Activated T-helper 1 cell treated with anti-CD3 and anti-CD28 coated beads, Interleukin-12 subunit alpha, Interleukin-12 subunit beta, Interleukin-2, Interleukin-4 antibody, amounts not matched to agents 30 ng/mL and 10 ng/mL and 1 ng/mL, durations not matched to agents 14 hours and 24 hours and 36 hours (primary cell): ENCODE measurements around the gene BLOC1S5. TPM values are rescaled to one million over a fixed set of nuclear protein-coding genes. Genes with fewer than 3 reads are reported as not detected.

Experiments used
- DNase-seq: peaks from one replicate; pipeline ENCODE4 v3.0.0; 2021; ENCODE audit warnings: low spot score
- H3K27ac Mint-ChIP-seq: one replicate; pipeline ENCODE4 v1.8.0; 2021; ENCODE audit warnings: mild to moderate bottlenecking, mixed read lengths
- H3K27me3 Mint-ChIP-seq: one replicate; pipeline ENCODE4 v1.8.0; 2022; ENCODE audit warnings: mild to moderate bottlenecking, moderate library complexity, mixed read lengths; ENCODE audit not compliant: insufficient read depth
- H3K36me3 Mint-ChIP-seq: one replicate; pipeline ENCODE4 v1.8.0; 2021; ENCODE audit warnings: low read depth, mixed read lengths
- H3K4me1 Mint-ChIP-seq: one replicate; pipeline ENCODE4 v1.8.0; 2021; ENCODE audit warnings: low read depth, mixed read lengths
- H3K4me3 Mint-ChIP-seq: one replicate; pipeline ENCODE4 v1.8.0; 2021; ENCODE audit warnings: mild to moderate bottlenecking, moderate library complexity, mixed read lengths
- H3K9me3 Mint-ChIP-seq: one replicate; pipeline ENCODE4 v1.8.0; 2021; ENCODE audit warnings: mixed read lengths
- intact Hi-C: fragments of 100-400 bp; cut with micrococcal nuclease; formaldehyde crosslinking; loops from one replicate; pipeline ENCODE4 v1.15.1; 2024
- total RNA-seq: library from RNA; stranded (reverse); gene quantifications from 2 replicates; pipeline ENCODE4 v1.2.3, GENCODE V29; 2022

Gene BLOC1S5
- total RNA-seq, 1 donor from 2014 or later, result 19.6 TPM

- H3K36me3 Mint-ChIP-seq, result peaks cover 22% of the 10 kb centered on the region
- no peaks in the 10 kb centered on the region for H3K27me3 Mint-ChIP-seq
- H3K27ac Mint-ChIP-seq, result peak overlapping the region; percentile 97
- peaks cover 22% of the 10 kb centered on the region for H3K4me1 Mint-ChIP-seq
- peak overlapping the region; percentile 86 for H3K4me3 Mint-ChIP-seq
- H3K9me3 Mint-ChIP-seq, result peaks cover 4% of the 10 kb centered on the region
- no peak for DNase-seq
- intact Hi-C loops, result loop anchor here (1.0 to 5.0 kb wide), 3 partner anchors 47 to 420 kb away; partner anchors contain the start of genes BLOC1S5, EEF1E1 and SLC35B3
These were observed 46.5 kb downstream of the BLOC1S5 start for GRCh38 chr6:8017705-8018104.

GRCh38 chr6:8017276-8017701 is 46.9 kb downstream of the BLOC1S5 start:
- intact Hi-C loops, result loop anchor here (1.0 to 5.0 kb wide), 3 partner anchors 48 to 420 kb away; partner anchors contain the start of genes BLOC1S5, EEF1E1 and SLC35B3
- Mint-ChIP-seq H3K27me3 (no peaks in the 10 kb centered on the region), H3K36me3 (peaks cover 22% of the 10 kb centered on the region)

GRCh38 chr6:8014947-8015346 is 49.2 kb downstream of the BLOC1S5 start:
- DNase-seq, result no peak
- Mint-ChIP-seq H3K4me3 (no peak overlapping the region), H3K9me3 (no peaks in the 10 kb centered on the region), H3K4me1 (peaks cover 22% of the 10 kb centered on the region), H3K36me3 (peaks cover 20% of the 10 kb centered on the region), H3K27ac (no peak overlapping the region), H3K27me3 (no peaks in the 10 kb centered on the region)
- intact Hi-C loops, result loop anchor here (5.0 kb wide), 1 partner anchor 422 kb away; the partner anchor contains the start of gene SLC35B3

More at GRCh38 chr6:8017276-8017701, 46.9 kb downstream of the BLOC1S5 start:
- Mint-ChIP-seq H3K27ac (peak overlapping the region; percentile 97), H3K4me3 (peak overlapping the region; percentile 86), H3K4me1 (peaks cover 22% of the 10 kb centered on the region), H3K9me3 (peaks cover 4% of the 10 kb centered on the region)
- DNase-seq, result no peak

- intact Hi-C loops, result no loop called here
- H3K4me1 Mint-ChIP-seq, result peaks cover 21% of the 10 kb centered on the region
- no peak overlapping the region for H3K4me3 Mint-ChIP-seq
- DNase-seq, result no peak
- H3K27me3 Mint-ChIP-seq, result no peaks in the 10 kb centered on the region
- H3K9me3 Mint-ChIP-seq, result no peaks in the 10 kb centered on the region
- peaks cover 18% of the 10 kb centered on the region for H3K36me3 Mint-ChIP-seq
- no peak overlapping the region for H3K27ac Mint-ChIP-seq
These were observed 50.4 kb downstream of the BLOC1S5 start for GRCh38 chr6:8013763-8014162.

DNA sequence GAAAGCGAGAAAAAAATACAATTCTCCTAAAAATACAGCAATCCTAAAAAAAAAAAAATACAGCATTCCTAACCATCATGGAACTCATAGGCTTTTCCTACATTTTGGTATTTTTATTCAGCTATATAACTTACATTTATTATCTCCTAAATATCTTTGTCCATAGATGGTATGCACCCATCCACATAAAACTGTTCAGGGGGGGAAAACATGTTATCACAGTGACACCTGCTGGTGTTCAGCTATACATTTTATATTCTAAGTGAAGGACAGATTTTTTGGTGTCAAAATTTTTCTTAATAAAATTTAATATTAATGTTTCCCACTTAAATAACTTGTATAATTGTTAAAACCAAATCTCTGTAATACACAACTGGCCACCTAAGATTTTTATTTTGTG is 58.0 kb downstream of the BLOC1S5 start:
- intact Hi-C loops, result loop anchor here (1.0 to 5.0 kb wide), 2 partner anchors 94 to 283 kb away; partner anchors contain the start of gene TXNDC5
- Mint-ChIP-seq H3K4me3 (no peak overlapping the region), H3K27ac (no peak overlapping the region), H3K4me1 (no peaks in the 10 kb centered on the region), H3K36me3 (no peaks in the 10 kb centered on the region), H3K27me3 (peaks cover 3% of the 10 kb centered on the region), H3K9me3 (no peaks in the 10 kb centered on the region)
- no peak for DNase-seq

- intact Hi-C loops, result loop anchor here (5.0 kb wide), 1 partner anchor 93 kb away; the partner anchor contains the start of gene TXNDC5
- H3K36me3 Mint-ChIP-seq, result no peaks in the 10 kb centered on the region
- H3K27ac Mint-ChIP-seq, result no peak overlapping the region
- no peak overlapping the region for H3K4me3 Mint-ChIP-seq
- H3K4me1 Mint-ChIP-seq, result no peaks in the 10 kb centered on the region
- H3K9me3 Mint-ChIP-seq, result no peaks in the 10 kb centered on the region
- no peak for DNase-seq
- H3K27me3 Mint-ChIP-seq, result peaks cover 3% of the 10 kb centered on the region
These were observed 59.1 kb downstream of the BLOC1S5 start for GRCh38 chr6:8005136-8005535.

DNA sequence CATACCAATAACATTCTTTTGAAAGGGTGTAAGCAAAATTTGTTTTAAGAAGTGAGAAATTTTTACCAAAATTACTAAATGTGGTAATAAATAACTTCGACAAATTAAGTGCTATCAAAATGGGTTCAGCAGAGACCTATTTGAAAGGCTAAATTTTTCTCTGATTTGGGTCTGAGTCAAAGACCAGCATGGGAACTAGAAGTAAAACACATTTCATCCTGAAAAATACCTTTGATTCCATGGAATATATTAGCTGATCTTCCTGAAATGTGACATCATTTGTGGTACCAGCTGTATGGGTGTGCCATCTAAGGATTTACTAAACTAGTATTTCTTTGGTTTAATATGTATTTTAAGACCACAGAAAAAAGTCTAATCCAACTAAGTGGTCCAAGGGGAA is 63.6 kb downstream of the BLOC1S5 start:
- Mint-ChIP-seq H3K27me3 (peaks cover 3% of the 10 kb centered on the region), H3K27ac (no peak overlapping the region), H3K36me3 (no peaks in the 10 kb centered on the region), H3K9me3 (no peaks in the 10 kb centered on the region), H3K4me3 (no peak overlapping the region), H3K4me1 (no peaks in the 10 kb centered on the region)
- no peak for DNase-seq
- intact Hi-C loops, result no loop called here

- H3K36me3 Mint-ChIP-seq, result no peaks in the 10 kb centered on the region
- peaks cover 3% of the 10 kb centered on the region for H3K27me3 Mint-ChIP-seq
- DNase-seq, result no peak
- intact Hi-C loops, result no loop called here
- no peaks in the 10 kb centered on the region for H3K9me3 Mint-ChIP-seq
- no peak overlapping the region for H3K27ac Mint-ChIP-seq
- H3K4me3 Mint-ChIP-seq, result no peak overlapping the region
- no peaks in the 10 kb centered on the region for H3K4me1 Mint-ChIP-seq
These were observed 64.0 kb downstream of the BLOC1S5 start for GRCh38 chr6:8000188-8000596.

DNA sequence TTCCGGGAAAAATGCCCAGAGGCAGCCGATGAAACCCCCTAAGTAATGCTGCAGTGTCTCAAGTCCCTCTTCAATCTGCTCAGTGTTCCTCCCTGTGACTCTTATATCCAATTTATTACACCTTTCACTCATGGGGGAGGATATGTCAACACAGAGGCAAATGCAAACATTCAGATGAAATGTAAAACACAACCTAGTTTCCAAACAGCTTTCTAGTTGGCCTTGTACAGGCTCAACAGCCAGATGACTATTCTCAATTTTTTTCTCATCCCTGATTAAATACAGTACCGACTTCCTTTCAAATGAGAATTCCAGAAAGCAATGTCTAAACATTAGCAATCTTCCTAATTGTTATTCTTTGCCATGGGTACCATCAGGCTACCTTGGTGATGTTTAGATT is 65.0 kb downstream of the BLOC1S5 start:
- no peaks in the 10 kb centered on the region for H3K36me3 Mint-ChIP-seq
- intact Hi-C loops, result no loop called here
- DNase-seq, result no peak
- H3K9me3 Mint-ChIP-seq, result no peaks in the 10 kb centered on the region
- no peak overlapping the region for H3K4me3 Mint-ChIP-seq
- no peaks in the 10 kb centered on the region for H3K4me1 Mint-ChIP-seq
- H3K27me3 Mint-ChIP-seq, result peaks cover 3% of the 10 kb centered on the region
- H3K27ac Mint-ChIP-seq, result no peak overlapping the region

- H3K27ac Mint-ChIP-seq, result no peak overlapping the region
These were observed 66.0 kb downstream of the BLOC1S5 start for GRCh38 chr6:7998103-7998725.

GRCh38 chr6:7997286-7997685 is 66.9 kb downstream of the BLOC1S5 start:
- intact Hi-C loops, result no loop called here
- no peaks in the 10 kb centered on the region for H3K9me3 Mint-ChIP-seq
- H3K4me1 Mint-ChIP-seq, result no peaks in the 10 kb centered on the region
- no peak overlapping the region for H3K4me3 Mint-ChIP-seq
- no peak overlapping the region for H3K27ac Mint-ChIP-seq
- H3K36me3 Mint-ChIP-seq, result no peaks in the 10 kb centered on the region
- DNase-seq, result no peak
- H3K27me3 Mint-ChIP-seq, result no peaks in the 10 kb centered on the region

More at GRCh38 chr6:7998103-7998725, 66.0 kb downstream of the BLOC1S5 start:
- Mint-ChIP-seq H3K4me3 (no peak overlapping the region), H3K36me3 (no peaks in the 10 kb centered on the region), H3K9me3 (no peaks in the 10 kb centered on the region), H3K4me1 (no peaks in the 10 kb centered on the region), H3K27me3 (no peaks in the 10 kb centered on the region)
- intact Hi-C loops, result no loop called here
- no peak for DNase-seq

DNA sequence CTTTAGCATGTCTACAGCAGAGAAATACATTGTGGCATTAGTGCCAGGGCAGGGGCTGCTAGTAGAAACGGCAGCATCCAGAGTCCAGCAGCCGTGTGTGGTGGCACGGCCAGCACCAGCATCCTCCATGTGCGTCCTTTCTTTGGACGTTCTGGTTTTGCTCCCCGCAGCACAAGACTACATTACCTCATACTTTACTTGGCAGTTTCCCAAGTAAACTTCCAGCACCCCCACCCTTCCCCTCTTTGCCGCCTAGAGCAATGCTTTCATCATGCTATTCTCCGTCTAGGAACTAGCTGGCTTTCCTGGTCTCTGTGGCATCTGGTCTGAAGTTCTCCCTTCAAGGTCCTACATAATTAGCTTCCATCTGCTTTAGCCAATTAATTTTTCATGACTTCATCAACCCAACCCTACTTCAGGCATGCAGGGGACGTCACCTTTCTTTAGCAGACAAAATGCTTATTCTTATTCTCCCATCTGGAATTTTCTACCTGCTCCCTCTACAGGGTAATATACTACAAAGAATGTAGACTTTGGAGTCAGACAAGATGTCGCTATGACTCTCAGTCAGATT is 67.6 kb downstream of the BLOC1S5 start:
- no peak overlapping the region for H3K27ac Mint-ChIP-seq
- intact Hi-C loops, result no loop called here
- no peaks in the 10 kb centered on the region for H3K27me3 Mint-ChIP-seq
- no peaks in the 10 kb centered on the region for H3K9me3 Mint-ChIP-seq
- H3K4me1 Mint-ChIP-seq, result no peaks in the 10 kb centered on the region
- no peak overlapping the region for H3K4me3 Mint-ChIP-seq
- no peaks in the 10 kb centered on the region for H3K36me3 Mint-ChIP-seq
- DNase-seq, result no peak

DNA sequence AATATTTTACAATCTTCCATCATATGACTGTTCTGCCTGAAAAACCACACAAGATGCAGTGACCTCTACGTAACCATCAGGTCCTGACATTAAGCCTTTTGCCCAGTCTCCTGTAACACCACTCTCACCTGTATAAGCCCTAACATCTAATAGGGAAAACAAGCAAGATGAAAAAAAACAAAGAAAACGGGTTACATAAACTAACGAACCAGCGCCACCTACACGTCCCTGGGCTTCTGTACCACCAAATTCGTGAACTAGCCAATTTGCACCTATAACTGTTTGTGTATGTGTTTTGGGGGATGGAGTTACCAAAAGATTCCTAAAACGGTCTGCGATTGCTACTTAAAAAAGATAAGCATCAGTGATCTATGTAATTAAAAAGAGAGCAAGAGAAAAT is 70.2 kb downstream of the BLOC1S5 start:
- Mint-ChIP-seq H3K4me1 (no peaks in the 10 kb centered on the region), H3K27me3 (no peaks in the 10 kb centered on the region), H3K9me3 (no peaks in the 10 kb centered on the region), H3K4me3 (no peak overlapping the region), H3K27ac (no peak overlapping the region), H3K36me3 (no peaks in the 10 kb centered on the region)
- intact Hi-C loops, result loop anchor here (5.0 kb wide), 1 partner anchor 272 kb away; no protein-coding TSS in a partner anchor
- no peak for DNase-seq
